MM.1S (cell line): ENCODE measurements around the gene TIE1.

Experiments
- CTCF ChIP-seq: fragments of 300-600 bp; sonication (generic); IDR thresholded peaks from 2 replicates; pipeline ENCODE4 v1.5.1; 2016; ENCODE audit warnings: antibody characterized with exemption, low read length, mixed read lengths
- EZH2 ChIP-seq: fragments of 300-600 bp; sonication (generic); optimal IDR thresholded peaks from 2 replicates; pipeline ENCODE3; 2017; ENCODE audit warnings: low read depth, mild to moderate bottlenecking, antibody characterized with exemption, low read length, mixed read lengths
- EZH2phosphoT487 ChIP-seq: fragments of 300-600 bp; sonication (generic); IDR thresholded peaks from 2 replicates; pipeline ENCODE4 v1.6.1; 2018; ENCODE audit warnings: antibody characterized with exemption, low read length

- TF ChIP-seq CTCF: no peak
- no peak for TF ChIP-seq EZH2phosphoT487
- no peak for TF ChIP-seq EZH2
These were observed 10.7 kb downstream of the TIE1 start for GRCh38 chr1:43311521-43311920.
